ENCODE measurements around the gene LGALS8. TPM values are rescaled to one million over a fixed set of nuclear protein-coding genes. Genes with fewer than 3 reads are reported as not detected.

Gene LGALS8
- total RNA-seq, 2 donors from 2014 or later = 58.9 to 83.4 TPM

GRCh38 chr1:236514703-236515442, 8.9 kb upstream of the LGALS8 start:
- DNase-seq (no peak), ATAC-seq (peak; percentile 26)
- Histone ChIP-seq H3K36me3 (replicated peaks in 1 of 2; ENCODE audit: insufficient read depth in 1 of 2, low read depth in 2 of 2) (no peaks in the 10 kb centered on the region), H3K4me1 (peaks cover 60% of the 10 kb centered on the region), H3K4me3 (no peak overlapping the region), H3K27ac (peak overlapping the region; percentile 42 to 79 (median 72)), H3K9me3 (no peaks in the 10 kb centered on the region), H3K27me3 (no peaks in the 10 kb centered on the region)
- 46 to 48% methylated on average over 4 of the region's 4 CpGs for WGBS, 2 donors
- TF ChIP-seq POLR2A (IDR thresholded peaks at IDR 0.05) (no peak), CTCF (IDR thresholded peaks at IDR 0.05) (no peak)
- intact Hi-C loops (cut with DNase I) = no loop called here

DNA sequence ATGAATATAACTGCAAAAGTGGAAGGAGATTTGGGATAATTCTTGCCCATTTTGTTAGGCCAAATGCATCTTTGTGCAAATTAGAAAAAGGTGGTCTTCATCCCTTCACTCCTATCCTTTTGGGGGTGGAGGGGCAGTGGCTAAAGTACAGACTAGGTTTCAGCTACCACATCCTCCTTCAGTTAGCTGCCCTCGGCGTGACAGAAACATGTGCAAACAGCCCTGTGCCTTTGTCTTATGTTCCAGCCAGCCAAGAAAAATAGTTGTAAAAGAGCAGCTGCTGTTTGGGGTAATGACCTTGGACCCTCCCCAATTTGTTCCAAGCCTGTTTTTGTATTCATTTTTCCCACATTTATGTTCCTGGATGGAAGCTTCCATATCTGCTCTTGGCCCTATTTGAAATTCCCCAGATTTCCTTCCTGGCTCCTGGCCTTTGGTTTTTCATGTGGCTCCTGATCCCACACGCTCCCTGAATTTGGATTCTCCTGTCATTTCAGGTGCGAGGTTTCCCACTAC, 8.3 kb upstream of the LGALS8 start:
- 32% methylated on average over 4 of the region's 4 CpGs for WGBS, 2 donors
- no peaks in the 10 kb centered on the region for H3K36me3 ChIP-seq (replicated peaks in 1 of 2; ENCODE audit: insufficient read depth in 1 of 2, low read depth in 2 of 2)
- H3K27ac ChIP-seq = peak overlapping the region; percentile 42 to 79 (median 72)
- H3K9me3 ChIP-seq = no peaks in the 10 kb centered on the region
- DNase-seq = peak; percentile 60 to 83 (median 70)
- ATAC-seq = peak; percentile 84
- no peaks in the 10 kb centered on the region for H3K27me3 ChIP-seq
- TF ChIP-seq CTCF (IDR thresholded peaks at IDR 0.05) (no peak), POLR2A (IDR thresholded peaks at IDR 0.05) (no peak)
- no peak overlapping the region for H3K4me3 ChIP-seq
- intact Hi-C loops (cut with DNase I) = no loop called here
- H3K4me1 ChIP-seq = peaks cover 54% of the 10 kb centered on the region

- H3K27me3 ChIP-seq = no peaks in the 10 kb centered on the region
- WGBS, 2 donors = 32 to 48% methylated on average over 8 of the region's 8 CpGs
- H3K9me3 ChIP-seq = no peaks in the 10 kb centered on the region
- DNase-seq (no peak), ATAC-seq (no peak)
- H3K27ac ChIP-seq = peak overlapping the region in 3 of 4 donors; percentile 70 to 79 (median 75)
- intact Hi-C loops (cut with DNase I) = no loop called here
- TF ChIP-seq POLR2A (IDR thresholded peaks at IDR 0.05) (no peak), CTCF (IDR thresholded peaks at IDR 0.05) (no peak)
- H3K36me3 ChIP-seq (replicated peaks in 1 of 2; ENCODE audit: insufficient read depth in 1 of 2, low read depth in 2 of 2) = no peaks in the 10 kb centered on the region
- no peak overlapping the region for H3K4me3 ChIP-seq
- H3K4me1 ChIP-seq = peaks cover 46% of the 10 kb centered on the region
Observed at GRCh38 chr1:236516929-236517704, 6.7 kb upstream of the LGALS8 start.

DNA sequence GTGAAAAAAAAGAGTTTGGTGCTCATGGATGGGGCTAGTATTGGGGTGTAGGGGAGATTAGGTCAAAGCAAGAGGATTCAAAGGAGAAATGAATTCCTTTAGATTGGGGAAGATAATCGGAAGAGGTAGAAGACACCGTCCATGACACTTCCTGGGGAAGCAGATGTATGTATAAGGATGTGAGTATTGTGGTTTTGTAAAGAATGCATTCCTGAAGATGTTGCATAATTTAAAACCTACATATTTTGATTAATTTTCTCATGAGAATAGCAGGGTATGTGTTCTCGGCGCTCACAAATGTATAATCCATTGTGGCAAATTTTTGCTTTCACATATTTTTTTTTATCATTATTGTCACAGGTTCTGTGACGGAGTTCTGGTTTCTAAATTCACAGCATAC, 5.5 kb upstream of the LGALS8 start:
- Histone ChIP-seq H3K9me3 (no peaks in the 10 kb centered on the region), H3K36me3 (replicated peaks in 1 of 2; ENCODE audit: insufficient read depth in 1 of 2, low read depth in 2 of 2) (no peaks in the 10 kb centered on the region), H3K27me3 (no peaks in the 10 kb centered on the region), H3K4me1 (peaks cover 43% of the 10 kb centered on the region), H3K4me3 (no peak overlapping the region), H3K27ac (no peak overlapping the region)
- 74 to 85% methylated on average over 5 of the region's 5 CpGs for WGBS, 2 donors
- intact Hi-C loops (cut with DNase I) = no loop called here
- ATAC-seq = no peak
- no peak for TF ChIP-seq POLR2A (IDR thresholded peaks at IDR 0.05)
- TF ChIP-seq CTCF (IDR thresholded peaks at IDR 0.05) = no peak
- no peak for DNase-seq

All from body of pancreas (tissue), 4 donors.